Karpas-422 (cell line): Measurements from ENCODE around the gene PSMG1. TPM values are rescaled to one million over a fixed set of nuclear protein-coding genes. Genes with fewer than 3 reads are reported as not detected.

Experiments used
- DNase-seq: peaks from one replicate; pipeline ENCODE4 v3.0.0-alpha.2; 2015
- H2AFZ ChIP-seq: fragments of 200-600 bp; sonication (generic); 2 replicates; pipeline ENCODE4 v1.6.1; 2014; ENCODE audit warnings: antibody characterized with exemption, low read length, mixed read lengths
- H3K27ac ChIP-seq: fragments of 200-600 bp; sonication (generic); 2 replicates; pipeline ENCODE4 v1.5.1; 2014; ENCODE audit warnings: mild to moderate bottlenecking, low read length, moderate library complexity
- H3K27me3 ChIP-seq: fragments of 200-600 bp; sonication (generic); 2 replicates; pipeline ENCODE4 v1.6.1; 2014; ENCODE audit warnings: low read length, mixed read lengths
- H3K36me3 ChIP-seq: fragments of 200-600 bp; sonication (generic); 2 replicates; pipeline ENCODE4 v1.6.1; 2014; ENCODE audit warnings: low read length, mixed read lengths; ENCODE audit not compliant: insufficient read depth
- H3K4me1 ChIP-seq: fragments of 200-600 bp; sonication (generic); 2 replicates; pipeline ENCODE4 v1.6.1; 2014; ENCODE audit warnings: mild to moderate bottlenecking, low read length, mixed read lengths
- H3K4me2 ChIP-seq: fragments of 200-600 bp; sonication (generic); 2 replicates; pipeline ENCODE4 v1.6.1; 2014; ENCODE audit warnings: low read length, low read depth, mild to moderate bottlenecking; ENCODE audit not compliant: poor library complexity, severe bottlenecking
- H3K4me3 ChIP-seq: fragments of 200-600 bp; sonication (generic); 2 replicates; pipeline ENCODE4 v1.5.1; 2014; ENCODE audit warnings: mild to moderate bottlenecking, antibody characterized with exemption, low read length, mixed read lengths
- H3K79me2 ChIP-seq: fragments of 200-600 bp; sonication (generic); 2 replicates; pipeline ENCODE4 v1.6.1; 2014; ENCODE audit warnings: mild to moderate bottlenecking, low read length, mixed read lengths
- H3K9ac ChIP-seq: fragments of 200-600 bp; sonication (generic); 2 replicates; pipeline ENCODE4 v1.6.0; 2014; ENCODE audit warnings: low read length
- H3K9me2 ChIP-seq: fragments of 200-600 bp; sonication (generic), shearing (Covaris generic); replicated peaks from 2 replicates; pipeline ENCODE4 v1.6.0; 2014; ENCODE audit warnings: mild to moderate bottlenecking, low read length, moderate library complexity; ENCODE audit not compliant: insufficient read depth
- H3K9me3 ChIP-seq: fragments of 300-700, 200-600 bp; sonication (generic); 2 replicates; pipeline ENCODE4 v1.6.1; 2014; ENCODE audit warnings: low read length, mixed read lengths
- H4K20me1 ChIP-seq: fragments of 200-600 bp; sonication (generic); 2 replicates; pipeline ENCODE4 v1.6.1; 2014; ENCODE audit warnings: mild to moderate bottlenecking, antibody characterized with exemption, low read length, low read depth; ENCODE audit not compliant: insufficient read depth
- total RNA-seq: library from RNA; depleted of rRNA; stranded (reverse); fragments of >200 nt; shearing (Covaris generic); gene quantifications from 2 replicates; pipeline ENCODE4 v1.2.3, GENCODE V29; 2014; ENCODE audit warnings: low replicate concordance

Gene PSMG1
- total RNA-seq, 1 experiment from 2014 or later, result 69.6 TPM

- Histone ChIP-seq H3K9me2 (no peaks in the 10 kb centered on the region), H3K4me1 (no peaks in the 10 kb centered on the region), H2AFZ (no peak overlapping the region), H3K9me3 (no peaks in the 10 kb centered on the region), H3K27ac (no peak overlapping the region), H3K4me3 (no peak overlapping the region), H3K27me3 (no peaks in the 10 kb centered on the region), H3K9ac (no peak overlapping the region), H4K20me1 (no peaks in the 10 kb centered on the region), H3K4me2 (no peak overlapping the region), H3K79me2 (peaks cover 35% of the 10 kb centered on the region), H3K36me3 (peaks cover 59% of the 10 kb centered on the region)
- DNase-seq, result no peak
These were observed 34.3 kb upstream of the PSMG1 start for GRCh38 chr21:39217356-39218081.

GRCh38 chr21:39216290-39216689 is 33.0 kb upstream of the PSMG1 start:
- no peaks in the 10 kb centered on the region for H3K27me3 ChIP-seq
- H3K4me2 ChIP-seq, result no peak overlapping the region
- peaks cover 31% of the 10 kb centered on the region for H3K79me2 ChIP-seq
- no peaks in the 10 kb centered on the region for H4K20me1 ChIP-seq
- H3K9me3 ChIP-seq, result no peaks in the 10 kb centered on the region
- H3K9ac ChIP-seq, result no peak overlapping the region
- H3K27ac ChIP-seq, result no peak overlapping the region
- no peak overlapping the region for H2AFZ ChIP-seq
- H3K4me1 ChIP-seq, result no peaks in the 10 kb centered on the region
- H3K36me3 ChIP-seq, result peaks cover 62% of the 10 kb centered on the region
- H3K4me3 ChIP-seq, result no peak overlapping the region
- no peak for DNase-seq
- no peaks in the 10 kb centered on the region for H3K9me2 ChIP-seq

GRCh38 chr21:39215078-39215477 is 31.8 kb upstream of the PSMG1 start:
- H3K27me3 ChIP-seq, result no peaks in the 10 kb centered on the region
- no peak overlapping the region for H3K27ac ChIP-seq
- no peak overlapping the region for H3K4me2 ChIP-seq
- H3K79me2 ChIP-seq, result peaks cover 35% of the 10 kb centered on the region
- no peaks in the 10 kb centered on the region for H3K9me2 ChIP-seq
- H3K9me3 ChIP-seq, result no peaks in the 10 kb centered on the region
- H3K36me3 ChIP-seq, result peaks cover 69% of the 10 kb centered on the region
- H2AFZ ChIP-seq, result no peak overlapping the region
- no peaks in the 10 kb centered on the region for H3K4me1 ChIP-seq
- H3K9ac ChIP-seq, result no peak overlapping the region
- DNase-seq, result no peak
- no peak overlapping the region for H3K4me3 ChIP-seq
- no peaks in the 10 kb centered on the region for H4K20me1 ChIP-seq

- H3K9me2 ChIP-seq, result no peaks in the 10 kb centered on the region
- H3K36me3 ChIP-seq, result peaks cover 76% of the 10 kb centered on the region
- peaks cover 52% of the 10 kb centered on the region for H3K79me2 ChIP-seq
- H3K4me1 ChIP-seq, result no peaks in the 10 kb centered on the region
- no peak overlapping the region for H3K4me3 ChIP-seq
- no peaks in the 10 kb centered on the region for H3K27me3 ChIP-seq
- no peaks in the 10 kb centered on the region for H3K9me3 ChIP-seq
- no peak for DNase-seq
- H2AFZ ChIP-seq, result no peak overlapping the region
- H3K9ac ChIP-seq, result no peak overlapping the region
- no peak overlapping the region for H3K4me2 ChIP-seq
- no peaks in the 10 kb centered on the region for H4K20me1 ChIP-seq
- H3K27ac ChIP-seq, result no peak overlapping the region
These were observed 26.1 kb upstream of the PSMG1 start for GRCh38 chr21:39209334-39209688.

GRCh38 chr21:39208624-39209333 is 25.5 kb upstream of the PSMG1 start:
- Histone ChIP-seq H4K20me1 (no peaks in the 10 kb centered on the region), H3K4me3 (no peak overlapping the region), H3K9me3 (no peaks in the 10 kb centered on the region), H3K27me3 (no peaks in the 10 kb centered on the region), H3K79me2 (peaks cover 49% of the 10 kb centered on the region), H3K27ac (no peak overlapping the region), H3K4me1 (no peaks in the 10 kb centered on the region), H2AFZ (no peak overlapping the region), H3K9me2 (no peaks in the 10 kb centered on the region), H3K9ac (no peak overlapping the region), H3K36me3 (peaks cover 74% of the 10 kb centered on the region), H3K4me2 (no peak overlapping the region)
- no peak for DNase-seq

GRCh38 chr21:39204134-39204533 is 20.9 kb upstream of the PSMG1 start:
- Histone ChIP-seq H3K36me3 (peaks cover 67% of the 10 kb centered on the region), H3K9ac (no peak overlapping the region), H3K9me2 (no peaks in the 10 kb centered on the region), H3K4me1 (no peaks in the 10 kb centered on the region), H3K4me2 (no peak overlapping the region), H3K9me3 (no peaks in the 10 kb centered on the region), H3K27ac (no peak overlapping the region), H2AFZ (no peak overlapping the region), H3K4me3 (no peak overlapping the region), H3K79me2 (peaks cover 43% of the 10 kb centered on the region), H3K27me3 (no peaks in the 10 kb centered on the region), H4K20me1 (no peaks in the 10 kb centered on the region)
- DNase-seq, result no peak

- peaks cover 75% of the 10 kb centered on the region for H3K36me3 ChIP-seq
- H3K4me3 ChIP-seq, result no peak overlapping the region
These were observed 15.5 kb upstream of the PSMG1 start for GRCh38 chr21:39198800-39199199.

GRCh38 chr21:39197448-39198233 is 14.4 kb upstream of the PSMG1 start:
- no peaks in the 10 kb centered on the region for H3K9me2 ChIP-seq
- H3K27me3 ChIP-seq, result no peaks in the 10 kb centered on the region
- no peak overlapping the region for H3K4me3 ChIP-seq
- H3K4me1 ChIP-seq, result peaks cover 1% of the 10 kb centered on the region; the same call in 1 of the 2 replicates
- no peak overlapping the region for H3K9ac ChIP-seq
- H3K4me2 ChIP-seq, result no peak overlapping the region
- H3K27ac ChIP-seq, result no peak overlapping the region
- H3K36me3 ChIP-seq, result peaks cover 82% of the 10 kb centered on the region
- H3K9me3 ChIP-seq, result no peaks in the 10 kb centered on the region
- H3K79me2 ChIP-seq, result peaks cover 68% of the 10 kb centered on the region
- H4K20me1 ChIP-seq, result no peaks in the 10 kb centered on the region
- no peak overlapping the region for H2AFZ ChIP-seq
- no peak for DNase-seq

More at GRCh38 chr21:39198800-39199199, 15.5 kb upstream of the PSMG1 start:
- no peaks in the 10 kb centered on the region for H3K27me3 ChIP-seq
- H3K9me2 ChIP-seq, result no peaks in the 10 kb centered on the region
- H2AFZ ChIP-seq, result no peak overlapping the region
- peaks cover 66% of the 10 kb centered on the region for H3K79me2 ChIP-seq
- no peaks in the 10 kb centered on the region for H3K9me3 ChIP-seq
- H4K20me1 ChIP-seq, result no peaks in the 10 kb centered on the region
- no peak overlapping the region for H3K9ac ChIP-seq
- no peaks in the 10 kb centered on the region for H3K4me1 ChIP-seq
- no peak overlapping the region for H3K27ac ChIP-seq
- DNase-seq, result no peak
- H3K4me2 ChIP-seq, result no peak overlapping the region
